ENCODE measurements around the gene NKX1-1.

DNA sequence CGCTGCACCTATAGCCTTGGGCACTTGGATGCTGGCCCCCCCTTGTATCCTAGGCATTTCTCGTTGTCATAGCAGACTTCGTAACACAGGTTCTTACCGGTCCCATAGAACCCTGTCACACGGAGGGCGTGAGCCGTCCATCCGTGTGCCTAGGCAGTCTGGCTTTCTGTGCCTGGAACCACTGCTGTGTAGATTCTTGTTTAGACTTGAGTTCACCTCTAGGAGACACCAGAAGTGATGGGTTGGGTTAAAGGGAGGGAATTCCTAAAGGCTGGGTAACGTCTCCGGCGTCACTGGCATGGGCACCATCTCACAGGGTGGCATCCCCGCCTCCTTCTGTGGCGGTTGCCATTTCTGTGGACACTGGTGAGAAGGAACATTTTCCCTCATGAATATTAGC, 13.5 kb upstream of the NKX1-1 start:
- TF ChIP-seq EZH2 (optimal IDR thresholded peaks at IDR 0.05; ENCODE audit: low read depth, low read length) (no peak), EZH2phosphoT487 (IDR thresholded peaks at IDR 0.05; ENCODE audit: low read length) (no peak)
- TF ChIP-seq, protein P1, sequence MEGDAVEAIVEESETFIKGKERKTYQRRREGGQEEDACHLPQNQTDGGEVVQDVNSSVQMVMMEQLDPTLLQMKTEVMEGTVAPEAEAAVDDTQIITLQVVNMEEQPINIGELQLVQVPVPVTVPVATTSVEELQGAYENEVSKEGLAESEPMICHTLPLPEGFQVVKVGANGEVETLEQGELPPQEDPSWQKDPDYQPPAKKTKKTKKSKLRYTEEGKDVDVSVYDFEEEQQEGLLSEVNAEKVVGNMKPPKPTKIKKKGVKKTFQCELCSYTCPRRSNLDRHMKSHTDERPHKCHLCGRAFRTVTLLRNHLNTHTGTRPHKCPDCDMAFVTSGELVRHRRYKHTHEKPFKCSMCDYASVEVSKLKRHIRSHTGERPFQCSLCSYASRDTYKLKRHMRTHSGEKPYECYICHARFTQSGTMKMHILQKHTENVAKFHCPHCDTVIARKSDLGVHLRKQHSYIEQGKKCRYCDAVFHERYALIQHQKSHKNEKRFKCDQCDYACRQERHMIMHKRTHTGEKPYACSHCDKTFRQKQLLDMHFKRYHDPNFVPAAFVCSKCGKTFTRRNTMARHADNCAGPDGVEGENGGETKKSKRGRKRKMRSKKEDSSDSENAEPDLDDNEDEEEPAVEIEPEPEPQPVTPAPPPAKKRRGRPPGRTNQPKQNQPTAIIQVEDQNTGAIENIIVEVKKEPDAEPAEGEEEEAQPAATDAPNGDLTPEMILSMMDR (IDR thresholded peaks at IDR 0.05; ENCODE audit: low read length): no peak

All from MM.1S (cell line).